ENCODE measurements around the gene LPP.

GRCh38 chr3:188353426-188353825 is 199.5 kb downstream of the LPP start:
- no peak for TF ChIP-seq POLR2A (IDR thresholded peaks at IDR 0.05)
- no peak for TF ChIP-seq CTCF (IDR thresholded peaks at IDR 0.05)
